GM19025 (cell line): ENCODE data around the gene MUC4.

Experiments
- ATAC-seq: cut with Tn5 transposase; IDR thresholded peaks from one replicate; pipeline ENCODE4 v1.9.1; 2021; ENCODE audit warnings: mild to moderate bottlenecking, low read depth, moderate library complexity; ENCODE audit not compliant: unreplicated experiment

Gene MUC4

GRCh38 chr3:195763843-195764825 is 47.6 kb downstream of the MUC4 start:
- no peak for ATAC-seq

GRCh38 chr3:195763076-195763830 is 48.5 kb downstream of the MUC4 start:
- ATAC-seq = no peak

- ATAC-seq = no peak
Measured at GRCh38 chr3:195762611-195763010, 49.1 kb downstream of the MUC4 start.

GRCh38 chr3:195762249-195762585 is 49.5 kb downstream of the MUC4 start:
- ATAC-seq = no peak

GRCh38 chr3:195761567-195762248 is 50.0 kb downstream of the MUC4 start:
- no peak for ATAC-seq

- no peak for ATAC-seq
Measured at GRCh38 chr3:195761123-195761566, 50.6 kb downstream of the MUC4 start.

GRCh38 chr3:195760345-195761122 is 51.2 kb downstream of the MUC4 start:
- ATAC-seq = no peak

GRCh38 chr3:195758721-195759353 is 52.9 kb downstream of the MUC4 start:
- no peak for ATAC-seq

GRCh38 chr3:195757827-195758226 is 53.9 kb downstream of the MUC4 start:
- ATAC-seq = no peak

- no peak for ATAC-seq
Measured at GRCh38 chr3:195757438-195757770, 54.3 kb downstream of the MUC4 start.

- ATAC-seq = no peak
Measured at GRCh38 chr3:195755791-195756676, 55.7 kb downstream of the MUC4 start.

GRCh38 chr3:195755391-195755790 is 56.3 kb downstream of the MUC4 start:
- ATAC-seq = no peak

GRCh38 chr3:195754906-195755305 is 56.8 kb downstream of the MUC4 start:
- ATAC-seq = no peak

- ATAC-seq = no peak
Measured at GRCh38 chr3:195754141-195754540, 57.6 kb downstream of the MUC4 start.

- no peak for ATAC-seq
Measured at GRCh38 chr3:195753581-195753980, 58.1 kb downstream of the MUC4 start.

GRCh38 chr3:195752546-195753331 is 59.0 kb downstream of the MUC4 start:
- no peak for ATAC-seq

GRCh38 chr3:195752066-195752465 is 59.7 kb downstream of the MUC4 start:
- no peak for ATAC-seq

- no peak for ATAC-seq
Measured at GRCh38 chr3:195751560-195751959, 60.2 kb downstream of the MUC4 start.
